GM23248 (cell line): ENCODE results near the gene JMJD1C. TPM values are rescaled to one million over a fixed set of nuclear protein-coding genes. Genes with fewer than 3 reads are reported as not detected.

Source experiments
- DNase-seq: peaks from one replicate; pipeline ENCODE4 v3.0.0-alpha.2; 2015
- H2AFZ ChIP-seq: fragments of 200-600 bp; sonication (generic); 2 replicates; pipeline ENCODE4 v1.6.1; 2016; ENCODE audit warnings: antibody characterized with exemption
- H3F3A ChIP-seq: fragments of 200-600 bp; sonication (generic); 2 replicates; pipeline ENCODE4 v1.6.1; 2016; ENCODE audit warnings: mild to moderate bottlenecking, antibody characterized with exemption, mixed run types; ENCODE audit not compliant: insufficient read depth
- H3K27ac ChIP-seq: fragments of 200-600 bp; sonication (generic); 2 replicates; pipeline ENCODE4 v1.5.1; 2016; ENCODE audit warnings: mild to moderate bottlenecking
- H3K27me3 ChIP-seq: fragments of 200-600 bp; sonication (generic); replicated peaks from 2 replicates; pipeline ENCODE4 v1.6.1; 2016; ENCODE audit warnings: mild to moderate bottlenecking; ENCODE audit not compliant: insufficient read depth
- H3K36me3 ChIP-seq: fragments of 200-600 bp; sonication (generic); 2 replicates; pipeline ENCODE4 v1.6.1; 2016; ENCODE audit warnings: low read depth, mild to moderate bottlenecking
- H3K4me1 ChIP-seq: fragments of 200-600 bp; sonication (generic); 2 replicates; pipeline ENCODE4 v1.6.1; 2016; ENCODE audit warnings: mild to moderate bottlenecking; ENCODE audit not compliant: insufficient read depth
- H3K4me2 ChIP-seq: fragments of 200-600 bp; sonication (generic); one replicate; pipeline ENCODE4 v1.6.1; 2016; ENCODE audit warnings: mild to moderate bottlenecking; ENCODE audit not compliant: unreplicated experiment
- H3K4me3 ChIP-seq: fragments of 200-600 bp; sonication (generic); 2 replicates; pipeline ENCODE4 v1.5.1; 2016; ENCODE audit warnings: mild to moderate bottlenecking
- H3K79me2 ChIP-seq: fragments of 200-600 bp; sonication (generic); 2 replicates; pipeline ENCODE4 v1.6.1; 2016; ENCODE audit warnings: mild to moderate bottlenecking; ENCODE audit not compliant: insufficient read depth
- H3K9ac ChIP-seq: fragments of 200-600 bp; sonication (generic); 2 replicates; pipeline ENCODE4 v1.6.1; 2016; ENCODE audit warnings: mild to moderate bottlenecking
- H3K9me2 ChIP-seq: fragments of 200-600 bp; sonication (generic); 2 replicates; pipeline ENCODE4 v1.6.1; 2016; ENCODE audit warnings: mixed run types, mild to moderate bottlenecking, moderate library complexity; ENCODE audit not compliant: insufficient read depth
- H3K9me3 ChIP-seq: fragments of 200-600 bp; sonication (generic); one replicate; pipeline ENCODE4 v1.6.1; 2017; ENCODE audit warnings: low read depth
- H4K20me1 ChIP-seq: fragments of 200-600 bp; sonication (generic); 2 replicates; pipeline ENCODE4 v1.6.0; 2016; ENCODE audit not compliant: insufficient read depth
- EZH2 ChIP-seq: fragments of 200-600 bp; sonication (generic); IDR thresholded peaks from 2 replicates; pipeline ENCODE4 v1.6.1; 2018; ENCODE audit warnings: antibody characterized with exemption, mild to moderate bottlenecking; ENCODE audit not compliant: insufficient read depth, poor library complexity, severe bottlenecking
- EZH2phosphoT487 ChIP-seq: fragments of 200-600 bp; sonication (generic); IDR thresholded peaks from 2 replicates; pipeline ENCODE4 v1.6.1; 2018; ENCODE audit warnings: antibody characterized with exemption, moderate library complexity, mild to moderate bottlenecking, low read depth; ENCODE audit not compliant: insufficient read depth
- WGBS, 2 experiments: methylation state at CpG; one replicate each; pipeline ENCODE4 v1.1.6; 2015 to 2017; ENCODE audit warnings: low lambda C conversion rate in 2 of 2, low coverage in 1 of 2; ENCODE audit errors: missing lambda C conversion rate in 2 of 2; 5-methylcytosine and 5-hydroxymethylcytosine counted together
- in situ Hi-C: fragments of 300-500 bp; cut with MboI; formaldehyde crosslinking; loops from 2 replicates; pipeline ENCODE4 v1.15.0; 2020
- polyA plus RNA-seq: library from polyadenylated mRNA; unstranded; fragments of >200 nt; fragmentation: Nextera tagmentation; extraction: Ambion mirVana; gene quantifications from 2 replicates; pipeline ENCODE4 v1.2.1, GENCODE V29; 2016
- total RNA-seq: library from RNA; depleted of rRNA; stranded (reverse); fragments of >200 nt; shearing (Covaris generic); gene quantifications from 2 replicates; pipeline ENCODE4 v1.2.3, GENCODE V29; 2014

Gene JMJD1C
- total and polyA plus RNA-seq, 2 experiments from 2014 or later, result 34.6 to 74.3 TPM

GRCh38 chr10:63318491-63318890, 147.3 kb downstream of the JMJD1C start:
- in situ Hi-C loops, result no loop called here
- 92 to 99% methylated on average over 3 of the region's 3 CpGs for WGBS, 2 experiments
- no peak for DNase-seq
- Histone ChIP-seq H3K9ac (no peak overlapping the region), H3K36me3 (no peaks in the 10 kb centered on the region), H3K27me3 (no peaks in the 10 kb centered on the region), H3K79me2 (peaks cover 96% of the 10 kb centered on the region), H3K4me3 (no peak overlapping the region), H2AFZ (no peak overlapping the region), H3F3A (no peaks in the 10 kb centered on the region), H3K9me3 (no peaks in the 10 kb centered on the region), H3K4me2 (no peak overlapping the region), H4K20me1 (no peaks in the 10 kb centered on the region), H3K9me2 (no peaks in the 10 kb centered on the region), H3K4me1 (no peaks in the 10 kb centered on the region), H3K27ac (no peak overlapping the region)
- TF ChIP-seq EZH2 (no peak), EZH2phosphoT487 (no peak)

- Histone ChIP-seq H3K9ac (no peak overlapping the region), H3K27me3 (no peaks in the 10 kb centered on the region), H4K20me1 (no peaks in the 10 kb centered on the region), H3K79me2 (peaks cover 97% of the 10 kb centered on the region), H3K9me2 (no peaks in the 10 kb centered on the region), H3K9me3 (no peaks in the 10 kb centered on the region), H3F3A (no peaks in the 10 kb centered on the region), H2AFZ (no peak overlapping the region), H3K4me3 (no peak overlapping the region), H3K4me2 (no peak overlapping the region), H3K27ac (no peak overlapping the region), H3K36me3 (no peaks in the 10 kb centered on the region), H3K4me1 (no peaks in the 10 kb centered on the region)
- TF ChIP-seq EZH2phosphoT487, result no peak
- TF ChIP-seq EZH2, result no peak
- in situ Hi-C loops, result no loop called here
- no peak for DNase-seq
- WGBS, 2 experiments, result 93 to 96% methylated on average over 1 of the region's 1 CpG
These were observed 151.8 kb downstream of the JMJD1C start for GRCh38 chr10:63314020-63314419.

GRCh38 chr10:63313066-63313717, 152.6 kb downstream of the JMJD1C start:
- Histone ChIP-seq H3K27ac (no peak overlapping the region), H3K9ac (no peak overlapping the region), H3K9me3 (no peaks in the 10 kb centered on the region), H2AFZ (no peak overlapping the region), H4K20me1 (peaks cover under 1% of the 10 kb centered on the region; the same call in 1 of the 2 replicates), H3K27me3 (no peaks in the 10 kb centered on the region), H3K4me2 (no peak overlapping the region), H3K4me3 (no peak overlapping the region), H3K9me2 (no peaks in the 10 kb centered on the region), H3K4me1 (no peaks in the 10 kb centered on the region), H3F3A (no peaks in the 10 kb centered on the region), H3K79me2 (peaks cover 97% of the 10 kb centered on the region), H3K36me3 (no peaks in the 10 kb centered on the region)
- WGBS, 2 experiments, result 98% methylated on average over 3 of the region's 3 CpGs
- DNase-seq, result no peak
- TF ChIP-seq EZH2phosphoT487 (no peak), EZH2 (no peak)
- in situ Hi-C loops, result no loop called here

- Histone ChIP-seq H3K4me2 (no peak overlapping the region), H2AFZ (no peak overlapping the region), H3K4me3 (no peak overlapping the region), H3K27me3 (no peaks in the 10 kb centered on the region), H3F3A (no peaks in the 10 kb centered on the region), H4K20me1 (peaks cover 8% of the 10 kb centered on the region; the same call in 1 of the 2 replicates), H3K9ac (no peak overlapping the region), H3K27ac (no peak overlapping the region), H3K9me2 (no peaks in the 10 kb centered on the region), H3K9me3 (no peaks in the 10 kb centered on the region), H3K4me1 (no peaks in the 10 kb centered on the region), H3K36me3 (no peaks in the 10 kb centered on the region), H3K79me2 (peaks cover 97% of the 10 kb centered on the region)
- no peak for DNase-seq
- in situ Hi-C loops, result no loop called here
- TF ChIP-seq EZH2 (no peak), EZH2phosphoT487 (no peak)
These were observed 157.1 kb downstream of the JMJD1C start for GRCh38 chr10:63308628-63309027.
